Epithelial cell of proximal tubule (primary cell): ENCODE results near the gene KCNMB2. TPM values are rescaled to one million over a fixed set of nuclear protein-coding genes. Genes with fewer than 3 reads are reported as not detected.

ENCODE experiments used
- DNase-seq: peaks from one replicate; pipeline ENCODE4 v3.0.0-alpha.2; 2011; ENCODE audit warnings: low read depth
- H3K4me3 ChIP-seq: 2 replicates; pipeline ENCODE4 v1.5.1; 2011; ENCODE audit warnings: low read depth, mild to moderate bottlenecking, low read length
- CTCF ChIP-seq: conservative IDR thresholded peaks from 2 replicates; pipeline ENCODE4 v1.5.1; 2012; ENCODE audit warnings: low read depth, mild to moderate bottlenecking, low read length
- total RNA-seq: library from RNA; depleted of rRNA; stranded (reverse); fragments of >200 nt; gene quantifications from 2 replicates; pipeline ENCODE4 v1.2.3, GENCODE V29; 2015

Gene KCNMB2
- total RNA-seq, 1 donor from 2014 or later = not detected

- H3K4me3 ChIP-seq = no peak overlapping the region
- no peak for DNase-seq
- TF ChIP-seq CTCF = no peak
Measured at GRCh38 chr3:178634975-178635374, 98.7 kb downstream of the KCNMB2 start.

- no peak overlapping the region for H3K4me3 ChIP-seq
- no peak for TF ChIP-seq CTCF
- DNase-seq = no peak
Measured at GRCh38 chr3:178637802-178638201, 101.6 kb downstream of the KCNMB2 start.

- TF ChIP-seq CTCF = no peak
- H3K4me3 ChIP-seq = no peak overlapping the region
- DNase-seq = no peak
Measured at GRCh38 chr3:178645503-178645902, 109.3 kb downstream of the KCNMB2 start.

- H3K4me3 ChIP-seq = no peak overlapping the region
- TF ChIP-seq CTCF = no peak
- no peak for DNase-seq
Measured at GRCh38 chr3:178646186-178646862, 110.1 kb downstream of the KCNMB2 start.

GRCh38 chr3:178655488-178655887, 119.3 kb downstream of the KCNMB2 start:
- H3K4me3 ChIP-seq = no peak overlapping the region
- TF ChIP-seq CTCF = no peak
- DNase-seq = no peak

- TF ChIP-seq CTCF = no peak
- no peak overlapping the region for H3K4me3 ChIP-seq
- no peak for DNase-seq
Measured at GRCh38 chr3:178658694-178659325, 122.6 kb downstream of the KCNMB2 start.
